GM21825 (cell line): ENCODE measurements around the gene ABLIM2.

Experiments
- ATAC-seq: cut with Tn5 transposase; IDR thresholded peaks from one replicate; pipeline ENCODE4 v1.9.1; 2021; ENCODE audit warnings: mild to moderate bottlenecking, moderate library complexity; ENCODE audit not compliant: unreplicated experiment

The ABLIM2 gene

DNA sequence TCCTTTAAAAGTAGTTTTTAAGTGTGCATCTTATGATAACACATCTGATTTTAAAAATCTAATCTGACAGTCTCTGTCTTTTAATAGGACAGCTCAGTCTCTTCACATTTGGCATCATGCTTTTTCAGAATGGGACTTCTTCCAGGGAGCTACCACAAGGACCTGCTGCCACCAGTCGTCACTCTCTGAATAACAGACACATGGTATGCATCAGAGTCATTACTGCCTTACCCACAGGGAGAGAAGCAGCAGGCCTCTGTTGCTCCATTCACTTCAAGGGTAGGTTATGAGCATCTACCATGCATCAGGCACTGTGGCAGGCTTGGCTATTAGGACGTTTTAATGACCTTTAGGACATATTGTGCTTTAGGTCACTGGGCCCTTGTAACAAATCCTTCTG is 169.0 kb downstream of the ABLIM2 start:
- no peak for ATAC-seq

DNA sequence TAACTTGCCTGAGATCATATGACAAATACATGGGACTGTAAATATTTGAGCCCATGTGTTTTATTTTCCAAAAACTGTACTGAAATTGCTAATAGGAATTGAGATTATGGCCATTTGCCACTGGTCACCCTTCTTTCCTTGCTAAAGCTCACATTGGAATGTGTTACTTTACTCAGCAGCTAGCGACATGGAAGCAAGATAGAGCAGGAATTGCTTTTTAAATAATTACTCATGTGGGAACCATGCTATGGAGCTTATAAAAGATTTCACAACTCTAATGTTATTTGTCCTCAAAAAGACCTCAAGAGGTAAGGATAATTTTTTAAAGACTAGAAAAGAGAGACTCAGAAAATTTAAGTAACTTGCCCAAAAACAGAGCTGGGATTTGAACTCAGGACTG is 170.2 kb downstream of the ABLIM2 start:
- no peak for ATAC-seq

DNA sequence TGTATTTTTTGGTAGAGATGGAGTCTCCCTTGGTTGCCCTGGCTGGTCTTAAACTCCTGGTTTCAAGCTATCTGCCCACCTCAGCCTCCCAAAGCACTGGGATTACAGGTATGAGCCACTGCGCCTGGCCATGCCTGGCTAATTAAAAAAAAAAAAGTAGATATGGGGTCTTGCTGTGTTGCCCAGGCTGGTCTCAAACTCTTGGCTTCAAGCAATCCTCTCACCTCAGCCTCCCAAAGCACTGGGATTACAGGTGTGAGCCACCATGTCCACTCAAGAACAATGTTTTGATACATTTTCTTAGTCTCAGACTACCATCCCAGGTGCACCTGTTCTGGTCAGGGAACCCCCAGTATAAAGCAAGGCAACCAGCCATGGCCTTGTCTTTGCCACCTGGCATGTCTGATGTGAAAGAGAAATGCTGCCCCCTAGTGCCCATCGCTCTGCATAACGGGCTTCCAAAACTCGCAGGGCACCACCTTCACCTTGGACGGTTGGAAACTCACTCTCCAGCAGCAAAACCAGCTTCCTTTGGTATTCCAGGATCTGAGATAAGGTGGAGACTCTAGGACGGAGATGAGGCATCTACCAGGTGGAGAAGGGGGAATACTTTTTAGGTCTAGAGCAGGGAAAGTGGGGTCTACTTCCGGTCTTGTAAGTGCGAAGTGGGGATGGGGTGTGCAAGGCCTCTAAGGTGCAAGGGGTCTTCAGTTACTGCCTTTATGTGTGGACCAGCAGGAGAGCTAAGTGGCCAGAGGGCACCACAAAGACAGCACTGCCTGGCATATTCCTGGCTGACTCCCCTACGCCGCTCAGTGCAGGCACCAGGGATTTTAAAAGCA is 171.2 kb downstream of the ABLIM2 start:
- ATAC-seq, result peak; percentile 75

DNA sequence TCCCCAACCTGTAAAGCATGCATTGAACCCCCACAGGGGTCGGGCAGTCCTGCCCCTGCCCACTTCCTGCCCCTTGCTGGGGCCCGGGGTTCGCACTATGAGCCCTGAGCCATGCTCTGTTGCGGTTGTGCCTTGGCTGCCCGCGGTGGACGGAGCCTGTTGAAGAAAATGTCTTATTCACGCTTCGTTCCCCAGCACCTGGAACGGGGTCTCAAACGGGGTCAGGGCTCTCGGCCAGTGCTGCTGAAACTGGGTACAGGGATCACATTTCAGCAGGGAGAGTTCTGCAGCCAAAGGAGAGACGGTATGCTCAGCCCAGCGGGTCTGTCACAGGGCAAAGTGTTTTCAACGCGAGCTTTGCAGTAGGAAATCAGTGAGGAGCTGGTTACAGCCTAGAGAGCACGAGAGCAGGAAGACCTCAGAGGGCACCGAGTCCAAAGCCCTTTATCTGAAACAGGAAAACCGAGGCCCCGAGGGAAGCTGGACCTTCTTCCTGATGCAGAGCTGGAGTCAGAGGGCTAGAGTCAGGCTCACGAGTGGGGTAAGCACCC is 172.6 kb downstream of the ABLIM2 start:
- ATAC-seq, result no peak

DNA sequence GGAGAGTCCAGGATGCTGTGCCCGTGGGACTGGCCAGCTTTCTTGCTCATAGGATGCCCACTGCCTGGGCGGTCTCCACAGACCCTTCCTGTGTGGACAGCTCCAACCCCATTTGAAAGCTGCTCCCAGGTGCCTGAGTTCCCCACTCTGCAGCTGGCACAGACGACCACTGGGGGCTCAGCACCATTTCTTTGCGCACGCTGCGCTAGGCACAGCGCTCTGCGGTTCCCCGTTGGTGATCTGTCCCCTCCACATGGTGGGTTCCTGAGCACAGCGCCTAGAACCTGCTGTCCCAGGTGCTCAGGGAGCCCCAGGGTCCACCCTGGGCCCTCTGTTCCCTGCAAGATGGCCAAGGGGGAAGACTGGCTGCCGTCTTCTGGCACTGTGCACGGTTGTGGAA is 173.5 kb downstream of the ABLIM2 start:
- ATAC-seq, result no peak

DNA sequence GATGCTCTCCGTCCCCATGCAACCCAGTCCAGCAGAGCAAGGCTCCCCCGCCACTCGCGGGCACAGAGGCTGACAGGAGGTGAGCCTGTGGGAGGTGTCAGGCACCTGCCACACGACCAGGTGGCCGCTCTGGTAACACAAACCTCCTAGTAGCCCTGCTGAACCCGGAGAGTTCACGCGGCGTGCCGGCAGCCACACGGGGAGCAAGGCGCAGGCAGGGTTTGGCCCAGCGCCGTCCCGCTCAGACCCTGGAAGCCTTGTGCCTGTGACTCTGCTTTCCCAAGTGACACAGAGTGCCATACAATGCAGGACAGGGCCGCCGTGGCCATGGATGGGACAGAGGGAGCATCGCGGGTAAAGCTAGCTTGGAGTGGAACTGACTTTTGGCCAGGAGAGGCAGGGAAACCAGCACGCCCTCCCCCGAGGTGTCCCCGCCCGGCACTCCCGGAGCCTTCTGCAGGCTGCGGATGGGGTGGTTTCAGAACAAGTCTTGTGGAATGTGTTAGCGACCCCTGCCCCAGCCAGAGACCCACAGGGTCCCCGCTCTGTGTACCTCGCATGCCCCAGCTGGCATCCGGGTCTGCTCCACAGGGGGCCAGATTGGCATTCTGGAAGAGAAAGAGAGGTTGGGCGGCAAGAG is 174.2 kb downstream of the ABLIM2 start:
- no peak for ATAC-seq

DNA sequence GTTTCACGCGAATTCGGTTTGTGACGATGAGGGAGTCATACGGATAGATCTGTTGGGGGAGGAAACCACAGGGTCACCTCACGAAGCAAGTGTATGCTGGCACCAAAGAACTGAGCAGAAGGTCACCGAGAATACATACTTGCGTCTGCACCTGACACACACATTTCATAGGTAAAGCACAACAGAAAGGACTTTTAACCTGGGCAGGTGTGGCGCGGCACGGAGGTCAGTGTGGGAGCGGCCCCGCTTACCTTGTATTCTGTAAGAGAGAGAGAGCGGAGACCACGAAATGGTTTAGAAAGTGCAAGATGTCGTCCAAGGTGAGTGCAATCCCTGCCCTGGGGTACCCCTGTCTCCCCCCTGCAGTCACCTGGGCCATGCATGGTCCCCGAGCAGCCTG is 175.3 kb downstream of the ABLIM2 start:
- ATAC-seq, result no peak

DNA sequence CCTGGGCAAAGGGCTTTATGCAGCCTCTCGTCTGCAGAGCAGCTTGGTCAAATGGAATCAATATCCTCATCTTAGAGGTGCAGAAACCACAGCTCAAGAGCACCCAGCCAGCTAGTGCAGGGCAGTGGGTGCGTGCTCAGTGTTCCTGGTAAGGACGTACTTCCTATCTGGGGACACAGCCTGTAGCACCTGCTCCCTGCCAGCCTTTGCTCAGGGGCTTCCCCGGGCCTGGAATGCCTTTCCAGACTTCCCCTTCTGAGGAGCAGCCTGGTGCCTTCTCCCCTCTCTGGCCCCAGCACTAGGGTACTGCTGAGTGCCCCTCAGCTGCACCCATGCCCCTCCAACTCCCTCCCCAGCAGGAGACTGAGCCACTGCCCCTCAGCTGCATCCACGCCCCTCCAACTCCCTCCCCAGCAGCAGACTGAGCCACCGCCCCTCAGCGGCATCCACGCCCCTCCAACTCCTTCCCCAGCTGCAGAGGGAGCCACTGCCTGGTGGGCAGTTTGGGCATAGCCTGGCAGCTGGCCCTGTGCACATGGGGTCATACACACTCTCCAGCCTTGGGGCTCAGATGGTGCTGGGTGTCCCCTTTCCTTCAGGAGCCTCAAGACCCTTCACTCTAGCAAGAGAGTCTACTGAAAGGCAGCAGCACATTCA is 176.7 kb downstream of the ABLIM2 start:
- no peak for ATAC-seq

DNA sequence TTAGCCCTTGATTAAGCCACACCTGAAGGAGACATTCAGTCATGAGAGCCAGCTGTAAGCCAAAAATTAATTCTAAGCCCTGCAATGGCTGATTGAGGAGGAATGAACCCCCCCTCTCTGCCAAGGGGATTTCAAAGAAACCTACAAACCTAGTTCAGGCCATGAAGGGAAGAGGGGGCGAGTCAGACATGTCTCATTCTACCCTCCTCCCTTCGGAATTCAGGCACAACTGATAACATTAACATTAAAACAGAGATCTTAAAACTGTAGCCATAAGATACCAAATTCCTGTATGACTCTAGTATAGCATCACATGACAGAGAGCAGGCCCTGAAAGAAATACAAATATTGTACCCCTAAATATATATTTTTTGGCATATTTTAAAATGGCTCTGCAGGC is 178.6 kb downstream of the ABLIM2 start:
- ATAC-seq, result no peak

DNA sequence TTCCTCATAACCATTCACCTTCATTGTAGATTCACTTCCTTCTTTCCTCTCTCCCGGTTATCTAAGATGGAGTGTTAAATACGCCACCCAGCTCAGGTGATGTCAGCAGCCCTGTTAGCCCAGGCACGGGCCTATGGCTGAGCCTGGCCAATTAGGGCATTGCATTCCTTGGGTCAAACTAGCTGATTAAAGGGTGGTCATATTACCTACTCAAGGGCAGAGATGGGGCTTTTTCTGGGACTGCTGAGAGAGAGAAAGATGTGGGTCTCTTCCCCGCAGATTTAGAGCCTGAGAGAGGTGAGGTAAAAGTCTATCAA is 179.0 kb downstream of the ABLIM2 start:
- ATAC-seq, result no peak

DNA sequence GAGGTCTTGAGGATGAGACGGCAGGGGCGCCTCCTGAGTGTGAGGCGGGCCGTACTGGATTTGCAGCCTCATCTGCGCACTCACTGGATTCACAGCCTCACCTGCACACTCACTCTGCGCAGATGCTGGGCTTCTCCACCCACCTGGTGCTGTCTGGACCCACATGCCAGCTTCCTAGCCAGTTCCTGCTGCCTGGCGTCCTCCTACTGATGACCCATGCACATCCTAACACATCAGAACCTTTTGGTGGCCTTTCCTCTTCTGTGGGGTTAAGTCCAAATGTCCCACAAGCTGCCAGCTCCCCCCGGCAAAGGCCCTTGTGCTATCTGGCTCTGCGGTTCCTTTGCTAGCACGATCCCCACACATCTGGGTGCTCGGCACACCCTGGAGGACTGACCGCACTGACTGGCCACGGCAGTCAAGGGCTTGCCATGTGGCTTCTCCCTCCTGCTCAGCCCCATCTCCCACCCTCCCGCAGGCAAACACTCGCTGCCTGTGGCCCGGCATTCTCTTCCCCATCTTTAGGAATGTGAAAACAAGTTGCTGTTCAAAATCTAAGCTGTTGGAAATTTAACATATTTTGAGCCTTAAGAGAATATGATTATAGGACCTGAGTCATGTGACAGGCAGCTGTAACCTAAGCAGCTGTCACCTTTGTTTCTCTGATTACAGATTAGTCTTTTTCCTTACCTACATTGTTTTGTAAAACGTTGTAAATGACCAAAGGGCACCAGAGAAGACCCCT is 179.5 kb downstream of the ABLIM2 start:
- no peak for ATAC-seq

DNA sequence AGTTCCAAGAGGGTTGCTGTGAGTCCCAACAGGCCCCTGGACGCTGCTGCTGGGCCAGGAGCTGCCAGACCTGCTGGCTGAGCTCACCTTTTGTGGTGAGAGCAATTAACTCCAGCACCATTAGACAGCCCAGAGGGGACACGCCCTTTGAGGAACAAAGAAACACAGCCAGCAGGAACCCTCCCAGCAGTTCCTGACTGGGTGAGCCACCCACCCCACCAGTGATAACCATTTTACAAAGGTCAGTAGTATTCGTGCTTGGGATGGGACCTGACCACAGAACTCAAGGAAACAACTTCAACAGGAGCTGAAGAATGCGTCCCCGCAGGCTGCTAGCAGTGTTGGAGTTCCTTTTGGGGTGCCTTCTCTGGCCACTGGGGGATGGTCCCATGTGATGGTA is 180.1 kb downstream of the ABLIM2 start:
- ATAC-seq, result no peak

DNA sequence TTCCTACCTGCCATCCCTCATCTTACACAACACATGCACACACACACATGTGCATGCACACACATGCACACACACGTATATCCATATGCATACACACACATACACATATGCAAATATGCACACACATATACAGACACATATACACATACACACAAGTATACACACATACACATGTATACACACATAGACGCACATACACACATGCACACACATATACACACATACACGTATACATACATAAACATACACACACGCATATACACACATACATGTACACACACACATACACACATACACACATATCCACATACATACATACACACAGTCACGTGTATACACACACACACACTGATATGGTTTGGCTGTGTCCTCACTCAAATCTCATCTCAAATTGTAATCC is 182.0 kb downstream of the ABLIM2 start:
- no peak for ATAC-seq

DNA sequence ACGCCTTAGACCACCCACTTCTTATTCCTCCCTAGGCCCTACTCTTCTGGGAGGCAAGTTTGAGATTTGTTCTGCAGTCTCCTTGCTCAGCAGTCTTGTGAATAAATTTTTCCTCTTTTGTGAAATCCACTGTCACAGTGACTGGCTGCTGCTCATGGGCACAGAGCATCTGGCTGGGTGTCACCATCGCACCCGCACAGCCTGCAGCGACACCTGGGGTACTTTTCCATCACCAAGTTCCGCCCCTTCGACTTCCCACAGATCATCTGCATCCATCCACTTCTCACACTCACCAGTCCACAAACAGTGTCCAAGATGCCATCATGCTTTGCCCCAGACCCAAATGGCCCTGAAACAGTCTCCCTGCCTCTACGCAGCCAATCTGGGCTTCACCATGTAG is 182.6 kb downstream of the ABLIM2 start:
- ATAC-seq, result no peak

DNA sequence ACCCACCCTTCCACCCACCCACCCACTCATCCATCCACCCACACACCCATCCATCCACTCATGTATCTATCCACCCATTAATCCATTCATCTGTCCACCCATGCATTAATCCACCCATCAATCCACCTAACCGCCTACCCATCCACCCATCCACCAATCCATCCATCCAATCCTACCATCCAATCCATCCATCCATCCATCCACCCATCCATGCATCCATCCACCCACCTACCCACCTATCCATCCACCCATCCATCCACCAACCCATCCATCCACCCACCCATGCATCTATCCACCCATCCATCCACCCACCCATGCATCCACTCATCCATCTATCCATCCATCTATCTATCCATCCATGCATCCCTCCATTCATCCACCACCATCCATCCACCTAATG is 184.2 kb downstream of the ABLIM2 start:
- ATAC-seq, result no peak

DNA sequence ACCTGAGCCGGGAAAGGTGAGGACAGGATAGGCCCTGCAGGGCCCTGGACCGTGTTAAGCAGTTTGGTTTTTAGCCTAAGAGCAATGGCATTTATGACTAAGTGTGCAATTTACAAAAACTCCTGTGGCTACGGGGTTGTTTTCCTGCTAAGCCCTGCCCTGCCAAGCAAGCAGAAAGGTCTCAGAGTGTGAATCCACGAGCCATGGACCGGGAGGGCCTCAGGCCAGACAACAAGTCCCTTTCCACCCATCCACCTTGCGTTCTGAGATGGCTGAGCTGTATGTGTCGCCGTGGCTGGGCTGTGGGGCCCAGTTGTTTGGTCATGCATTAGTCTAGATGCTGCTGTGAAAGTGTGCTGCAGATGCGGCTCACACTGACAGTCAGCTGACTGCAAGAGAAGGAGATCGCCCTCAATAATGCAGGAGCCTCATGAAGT is 185.1 kb downstream of the ABLIM2 start:
- ATAC-seq, result no peak

DNA sequence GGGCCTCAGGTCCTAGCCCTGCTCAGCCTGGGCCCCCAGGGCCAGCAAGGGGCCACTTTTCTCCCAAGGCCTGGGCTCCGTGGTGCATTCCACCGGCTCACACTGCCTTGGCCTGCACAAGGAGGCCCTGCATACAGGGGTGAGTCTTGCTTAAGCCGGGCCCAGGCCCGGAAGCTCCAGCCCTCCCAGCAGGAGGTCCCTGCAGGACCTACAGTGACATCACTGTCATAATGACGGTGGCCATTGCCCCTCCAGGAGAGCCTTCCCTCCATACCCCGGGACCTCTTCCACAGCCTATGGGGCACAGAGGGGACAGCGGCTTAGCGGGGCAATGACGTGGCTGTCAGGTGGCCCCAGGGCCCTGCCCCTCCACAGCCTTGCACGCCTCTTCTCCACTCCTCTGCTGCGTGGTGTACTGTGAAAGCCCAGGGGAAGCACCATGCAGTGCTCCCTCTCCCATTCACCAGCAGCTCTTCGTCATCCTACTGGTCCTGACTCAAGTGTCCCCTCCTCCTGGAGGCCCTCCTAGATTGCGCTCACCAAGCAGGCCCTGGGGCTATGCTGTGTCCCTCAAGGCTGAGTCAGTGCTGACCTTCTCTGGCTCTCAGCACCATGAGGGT is 186.6 kb downstream of the ABLIM2 start:
- no peak for ATAC-seq

DNA sequence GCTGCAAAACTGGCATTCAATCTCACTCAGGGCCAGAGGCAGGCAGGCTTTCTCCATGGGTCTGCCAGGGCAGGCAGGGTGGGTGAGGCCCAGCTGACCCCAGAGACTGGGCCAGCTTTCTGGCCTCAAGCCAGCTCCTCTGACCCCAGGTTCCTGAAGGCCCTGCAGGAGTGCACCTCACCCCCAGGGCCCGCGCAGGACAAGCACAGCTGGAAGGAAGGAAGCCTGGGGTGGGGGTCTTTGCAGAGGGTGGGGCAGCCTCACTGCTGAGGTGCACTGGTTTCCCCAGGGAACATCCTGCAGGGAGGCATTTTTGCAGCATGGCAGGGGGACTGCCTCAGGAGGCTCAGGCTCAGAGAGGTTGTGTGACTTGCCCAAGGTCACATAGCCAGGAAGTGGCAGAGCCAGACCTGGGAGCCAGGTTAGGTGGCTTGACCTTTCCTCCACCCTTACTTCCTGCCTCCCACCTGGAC is 187.4 kb downstream of the ABLIM2 start:
- ATAC-seq, result no peak

DNA sequence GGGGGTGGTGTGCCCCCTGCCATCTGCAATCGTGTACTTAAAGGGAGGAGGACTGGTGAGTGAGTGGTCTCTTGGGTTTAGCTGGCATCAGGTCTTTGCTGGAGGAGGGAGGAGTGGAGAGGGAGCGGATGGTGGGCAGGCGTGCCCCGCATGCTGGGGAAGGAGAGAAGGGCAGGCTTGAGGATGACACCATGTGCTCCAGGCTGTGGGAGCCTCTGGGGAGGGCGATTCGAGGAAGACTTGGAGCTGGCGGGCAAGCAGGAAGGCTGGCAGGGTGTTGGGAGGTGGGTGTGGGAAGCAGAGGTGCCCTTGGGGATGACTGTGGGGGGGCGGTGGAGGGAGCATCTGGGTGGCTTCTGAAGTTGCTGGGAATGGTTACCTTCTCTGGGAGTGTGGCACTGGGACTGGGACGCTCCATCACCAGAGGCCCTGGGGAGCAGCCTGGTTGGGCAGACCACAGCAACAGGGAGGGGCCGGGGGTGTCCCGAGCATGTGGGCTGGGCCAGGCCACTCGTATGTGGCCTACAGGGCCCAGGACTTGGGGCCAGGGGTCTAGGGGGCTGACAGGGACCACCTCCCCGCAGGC is 188.2 kb downstream of the ABLIM2 start:
- peak; percentile 9 for ATAC-seq

DNA sequence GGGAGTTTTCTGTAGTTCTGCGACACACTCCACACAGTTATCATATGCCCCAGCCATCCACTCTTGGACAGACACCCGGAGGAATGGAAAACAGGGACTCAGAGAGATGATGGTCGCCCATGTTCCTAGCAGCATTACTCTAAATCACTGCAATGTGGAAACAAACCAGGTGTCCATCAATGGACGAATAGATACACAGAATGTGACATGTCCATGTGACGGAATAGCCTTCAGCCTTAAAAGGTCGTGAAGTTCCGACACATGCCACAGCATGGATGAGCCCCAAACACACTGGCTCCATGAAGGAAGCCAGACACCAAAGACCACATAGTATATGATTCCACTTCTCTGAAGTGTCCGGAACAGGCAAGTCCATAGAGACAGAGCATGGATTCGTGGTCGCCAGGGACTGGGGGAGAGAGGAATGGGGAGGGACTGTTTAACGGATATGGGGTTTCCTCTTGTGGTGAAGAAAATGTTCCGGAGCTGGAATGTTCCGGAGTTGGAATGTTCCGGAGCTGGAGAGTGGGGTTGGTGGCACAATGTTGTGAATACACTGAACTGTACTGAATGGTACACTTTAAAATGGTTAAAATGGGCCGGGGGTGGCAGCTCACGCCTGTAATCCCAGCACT is 190.2 kb downstream of the ABLIM2 start:
- ATAC-seq, result no peak
